Fibroblast of mammary gland (primary cell): ENCODE results near the gene KEL.
"Not testable (repeated sequence)": the region's sequence is repeated elsewhere in the genome, so short reads cannot be mapped to it uniquely, and the experiment has no call there.

Experiments used
- DNase-seq: peaks from one replicate; pipeline ENCODE4 v3.0.0-alpha.2; 2010; ENCODE audit warnings: low read depth
- H3K4me3 ChIP-seq: 2 replicates; pipeline ENCODE4 v1.5.1; 2011; ENCODE audit warnings: low read depth, mild to moderate bottlenecking, low read length, moderate library complexity; ENCODE audit not compliant: control insufficient read depth
- TF ChIP-seq, protein P1 (sequence below): conservative IDR thresholded peaks from 2 replicates; pipeline ENCODE4 v1.5.1; 2011; ENCODE audit warnings: low read depth, low read length, inconsistent platforms; ENCODE audit not compliant: control insufficient read depth, insufficient read depth

The KEL gene

DNA sequence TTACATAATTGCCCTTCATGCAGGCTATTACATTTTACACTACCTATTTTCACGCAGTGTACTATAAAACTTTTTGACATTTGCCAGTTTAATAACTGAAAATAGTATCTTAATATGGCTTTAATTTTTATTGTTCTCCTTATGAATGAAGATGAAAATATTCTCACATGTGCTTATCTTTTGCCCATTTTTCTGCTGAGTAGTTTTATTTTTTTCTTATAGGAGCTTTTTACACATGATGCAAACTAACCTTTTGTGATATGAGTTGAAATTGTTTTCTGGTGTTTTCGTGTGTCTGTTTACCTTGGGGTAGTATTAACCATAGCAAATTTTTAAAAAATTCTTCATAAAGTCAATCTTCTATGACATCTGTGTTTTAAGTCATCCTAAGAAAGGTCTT is 38.5 kb upstream of the KEL start:
- TF ChIP-seq, protein P1, sequence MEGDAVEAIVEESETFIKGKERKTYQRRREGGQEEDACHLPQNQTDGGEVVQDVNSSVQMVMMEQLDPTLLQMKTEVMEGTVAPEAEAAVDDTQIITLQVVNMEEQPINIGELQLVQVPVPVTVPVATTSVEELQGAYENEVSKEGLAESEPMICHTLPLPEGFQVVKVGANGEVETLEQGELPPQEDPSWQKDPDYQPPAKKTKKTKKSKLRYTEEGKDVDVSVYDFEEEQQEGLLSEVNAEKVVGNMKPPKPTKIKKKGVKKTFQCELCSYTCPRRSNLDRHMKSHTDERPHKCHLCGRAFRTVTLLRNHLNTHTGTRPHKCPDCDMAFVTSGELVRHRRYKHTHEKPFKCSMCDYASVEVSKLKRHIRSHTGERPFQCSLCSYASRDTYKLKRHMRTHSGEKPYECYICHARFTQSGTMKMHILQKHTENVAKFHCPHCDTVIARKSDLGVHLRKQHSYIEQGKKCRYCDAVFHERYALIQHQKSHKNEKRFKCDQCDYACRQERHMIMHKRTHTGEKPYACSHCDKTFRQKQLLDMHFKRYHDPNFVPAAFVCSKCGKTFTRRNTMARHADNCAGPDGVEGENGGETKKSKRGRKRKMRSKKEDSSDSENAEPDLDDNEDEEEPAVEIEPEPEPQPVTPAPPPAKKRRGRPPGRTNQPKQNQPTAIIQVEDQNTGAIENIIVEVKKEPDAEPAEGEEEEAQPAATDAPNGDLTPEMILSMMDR, result no peak
- DNase-seq, result no peak
- H3K4me3 ChIP-seq, result no peak overlapping the region

DNA sequence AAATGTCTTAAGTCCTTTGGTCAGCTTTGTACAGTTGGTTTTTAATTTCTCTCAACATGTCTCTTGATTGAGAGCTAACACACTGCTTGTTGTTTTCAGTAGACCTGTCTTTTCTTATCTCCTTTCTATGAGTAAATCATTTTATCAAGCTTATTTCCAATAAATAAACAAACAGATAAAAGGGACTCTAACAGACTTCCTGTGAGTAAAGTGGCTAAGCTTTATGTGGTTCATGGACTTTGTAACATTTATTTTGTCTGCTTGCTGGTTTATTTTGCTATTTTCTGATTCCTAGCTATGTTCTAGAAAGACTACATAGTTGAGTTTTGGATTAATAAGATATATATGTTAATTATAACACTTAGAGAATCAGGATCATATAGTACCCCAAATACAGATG is 37.6 kb upstream of the KEL start:
- no peak for DNase-seq
- TF ChIP-seq, protein P1, result no peak
- no peak overlapping the region for H3K4me3 ChIP-seq

DNA sequence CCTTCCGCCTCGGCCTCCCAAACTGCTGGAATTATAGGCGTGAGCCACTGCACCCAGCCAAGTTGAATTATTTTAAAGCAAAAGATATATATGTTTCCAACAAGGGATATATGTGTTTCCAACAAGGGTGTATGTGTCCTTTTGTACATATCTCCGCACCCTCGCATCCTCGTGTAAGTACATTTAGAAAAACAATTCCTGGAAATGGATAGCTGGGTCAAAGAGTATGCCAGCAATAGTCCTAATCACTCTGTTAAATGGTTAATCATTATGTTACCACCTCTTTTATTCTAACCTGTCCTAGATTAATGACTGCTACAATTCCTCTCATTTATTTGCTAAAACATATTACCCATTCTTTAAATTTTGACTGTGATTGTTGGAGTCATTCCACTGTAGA is 36.8 kb upstream of the KEL start:
- DNase-seq, result no peak
- TF ChIP-seq, protein P1, result no peak

DNA sequence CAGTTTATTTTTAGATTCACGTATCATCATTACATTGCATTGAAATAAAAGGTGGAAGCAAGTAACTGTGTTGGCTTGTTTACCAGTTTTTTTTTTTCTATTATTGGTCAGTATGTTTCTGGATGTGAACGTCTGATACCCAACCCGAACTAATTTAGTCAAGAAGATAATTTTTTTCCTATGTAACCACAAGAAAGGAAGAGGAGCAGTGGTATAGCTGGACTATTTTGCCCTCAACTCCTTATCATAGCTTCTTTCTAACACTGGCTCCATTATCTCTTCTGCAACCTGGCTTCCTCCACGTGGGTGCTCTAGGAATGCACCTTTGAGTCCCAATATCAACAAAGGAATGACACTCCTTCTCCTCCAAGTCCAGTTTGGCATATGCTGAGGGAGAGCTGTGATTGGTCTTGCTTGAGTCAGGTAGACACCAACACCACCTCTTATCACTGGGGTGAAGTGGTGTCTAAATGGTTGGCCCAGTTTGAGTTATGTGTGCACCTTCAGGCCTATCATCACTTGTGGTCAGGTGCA is 35.4 kb upstream of the KEL start:
- no peak for DNase-seq
- TF ChIP-seq, protein P1, result no peak
- H3K4me3 ChIP-seq, result no peak overlapping the region

More for the DNA sequence above, 36.8 kb upstream of the KEL start:
- no peak overlapping the region for H3K4me3 ChIP-seq

DNA sequence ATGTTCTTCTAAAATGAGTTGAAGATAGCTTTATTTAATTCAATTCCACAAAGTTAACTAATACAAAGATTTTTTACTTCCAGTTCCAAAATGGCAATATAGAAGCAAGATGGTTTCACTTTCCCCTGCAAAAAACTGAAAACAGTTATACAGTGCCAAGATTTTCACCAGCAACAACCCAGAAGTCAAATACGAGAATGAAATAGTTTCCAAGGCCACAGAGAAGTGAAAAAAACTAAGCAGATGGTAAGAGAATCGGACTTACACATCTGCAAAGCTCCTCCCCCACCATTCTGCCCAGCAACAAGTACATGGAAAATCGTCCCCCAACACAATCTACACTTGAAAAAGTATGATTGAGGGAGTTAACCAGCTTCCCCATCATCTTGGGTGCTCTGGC is 30.3 kb upstream of the KEL start:
- DNase-seq, result no peak
- no peak overlapping the region for H3K4me3 ChIP-seq
- TF ChIP-seq, protein P1, result no peak

DNA sequence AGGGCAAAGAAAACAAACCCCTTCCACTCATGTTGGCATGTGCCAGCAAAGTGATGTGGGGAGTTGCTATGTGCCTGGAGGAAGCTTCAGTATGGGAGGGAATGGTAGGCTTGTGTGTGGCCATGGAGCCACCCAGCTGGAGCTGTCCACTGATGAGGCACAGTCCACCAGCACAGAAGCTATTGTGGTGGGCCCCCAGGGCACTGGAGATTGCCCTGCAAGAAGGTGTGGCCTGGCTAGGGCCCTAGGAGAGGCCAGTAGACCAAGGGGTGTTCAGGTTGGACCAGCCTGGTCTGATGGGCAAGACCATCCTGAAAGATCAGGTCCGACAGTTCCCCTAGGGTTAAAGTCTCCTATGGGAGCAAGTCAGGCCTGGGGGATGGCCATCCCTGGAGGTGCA is 22.1 kb upstream of the KEL start:
- TF ChIP-seq, protein P1, result no peak
- no peak overlapping the region for H3K4me3 ChIP-seq
- no peak for DNase-seq

DNA sequence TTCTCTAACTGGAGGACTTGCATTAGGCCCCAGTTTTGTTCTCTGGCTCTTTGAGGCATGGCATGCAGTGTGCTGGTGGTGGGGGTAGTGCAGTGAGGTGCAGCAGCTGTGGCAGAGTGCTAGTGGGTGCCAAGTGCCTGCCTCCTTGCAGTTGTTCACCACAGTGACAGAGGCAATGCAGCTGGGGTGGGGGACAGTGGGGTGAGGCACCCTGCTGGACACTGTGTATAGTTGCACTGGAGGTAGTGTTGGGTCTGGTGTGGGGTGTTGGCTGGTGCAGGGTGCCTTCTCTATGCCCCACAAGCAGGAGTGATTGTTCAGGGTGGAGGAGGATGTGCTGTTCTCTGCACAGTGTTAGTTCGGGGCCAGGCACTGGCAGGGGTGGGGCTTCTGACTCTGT is 21.7 kb upstream of the KEL start:
- H3K4me3 ChIP-seq, result no peak overlapping the region
- no peak for DNase-seq
- TF ChIP-seq, protein P1, result no peak

DNA sequence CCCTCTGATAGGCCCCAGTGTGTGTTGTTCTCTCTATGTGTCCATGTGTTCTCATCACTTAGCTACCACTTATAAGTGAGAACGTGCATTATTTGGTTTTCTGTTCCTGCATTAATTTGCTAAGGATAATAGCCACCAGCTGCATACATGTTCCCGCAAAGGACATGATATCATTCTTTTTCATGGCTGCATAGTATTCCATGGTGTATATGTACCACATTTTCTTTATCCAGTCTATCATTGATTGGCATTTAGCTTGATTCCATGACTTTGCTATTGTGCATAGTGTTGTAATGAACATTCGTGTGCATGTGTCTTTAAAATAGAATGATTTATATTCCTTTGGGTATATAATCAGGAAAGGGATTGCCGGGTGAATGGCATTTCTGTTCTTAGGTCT is 16.2 kb upstream of the KEL start:
- not testable (repeated sequence) for DNase-seq, H3K4me3 ChIP-seq
